ENCODE data around the gene TAPBPL.

Gene TAPBPL

DNA sequence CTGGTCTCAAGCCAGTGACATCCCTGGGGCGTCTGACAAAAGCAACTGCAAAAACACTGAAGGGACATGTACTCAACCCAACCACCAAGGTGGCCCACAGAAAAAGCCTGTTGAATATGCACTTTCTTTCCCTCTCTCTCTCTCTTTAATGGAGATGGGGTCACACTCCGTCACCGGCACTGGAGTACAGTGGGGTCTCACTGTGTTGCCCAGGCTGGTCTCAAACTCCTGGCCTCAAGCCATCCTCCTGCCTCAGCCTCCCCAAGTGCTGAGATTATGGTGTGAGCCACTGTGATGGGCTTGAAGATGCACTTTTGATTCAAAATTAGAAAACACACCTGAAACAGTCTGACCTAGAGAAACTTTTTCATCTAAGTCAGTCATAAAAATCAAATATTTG, 14.3 kb upstream of the TAPBPL start:
- DNase-seq = no peak

DNA sequence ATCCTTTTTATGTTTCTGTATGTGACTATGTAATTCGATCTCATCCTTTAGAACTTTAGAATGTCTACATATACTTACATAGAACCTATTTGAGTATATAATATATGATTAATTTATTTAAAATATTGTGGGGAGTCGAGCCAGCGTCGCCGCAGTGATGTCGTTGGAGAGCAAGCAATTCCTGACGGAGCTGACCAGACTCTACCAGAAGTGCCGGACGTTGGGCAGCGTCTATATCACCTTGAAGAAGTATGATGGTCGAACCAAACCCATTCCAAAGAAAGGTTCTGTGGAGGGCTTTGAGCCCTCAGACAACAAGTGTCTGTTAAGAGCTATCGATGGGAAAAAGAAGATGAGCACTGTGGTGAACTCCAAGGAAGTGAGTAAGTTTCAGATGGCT, 13.5 kb upstream of the TAPBPL start:
- DNase-seq = no peak

DNA sequence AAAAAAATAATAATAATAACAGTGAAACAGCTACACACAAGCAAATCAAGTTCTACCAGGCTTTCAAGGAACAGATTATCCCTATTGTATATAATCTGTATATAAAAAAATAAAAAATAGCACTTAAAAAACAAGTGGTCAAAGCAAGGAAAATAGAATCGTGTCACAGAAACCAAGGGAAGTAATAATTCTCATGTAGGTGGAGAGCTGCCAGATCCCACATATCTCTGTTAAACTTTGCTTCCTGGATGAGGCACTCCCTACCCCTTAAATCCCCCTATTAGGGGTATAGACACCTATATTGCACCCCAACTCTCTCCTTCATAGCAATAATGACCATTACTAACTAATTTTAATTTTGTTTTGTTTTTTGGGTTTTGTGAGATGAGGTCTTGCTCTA, 11.5 kb upstream of the TAPBPL start:
- DNase-seq = no peak

DNA sequence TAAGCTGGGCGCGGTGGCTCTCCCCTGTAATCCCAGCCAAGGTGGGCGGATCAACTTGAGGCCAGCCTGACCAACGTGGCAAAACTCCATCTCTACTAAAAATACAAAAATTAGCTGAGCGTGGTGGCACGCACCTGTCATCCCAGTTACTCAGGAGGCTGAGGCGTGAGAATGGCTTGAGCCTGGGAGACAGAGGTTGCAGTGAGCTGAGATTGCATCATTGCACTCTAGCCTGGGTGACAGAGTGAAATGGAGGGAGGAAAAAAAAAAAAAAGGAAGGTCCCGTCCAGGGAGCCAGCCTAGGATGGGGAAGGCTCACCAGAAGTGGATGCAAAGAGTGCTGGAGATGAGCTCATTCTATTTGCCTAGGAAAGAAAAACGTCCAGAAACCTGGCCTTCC, 9.0 kb upstream of the TAPBPL start:
- DNase-seq = no peak

DNA sequence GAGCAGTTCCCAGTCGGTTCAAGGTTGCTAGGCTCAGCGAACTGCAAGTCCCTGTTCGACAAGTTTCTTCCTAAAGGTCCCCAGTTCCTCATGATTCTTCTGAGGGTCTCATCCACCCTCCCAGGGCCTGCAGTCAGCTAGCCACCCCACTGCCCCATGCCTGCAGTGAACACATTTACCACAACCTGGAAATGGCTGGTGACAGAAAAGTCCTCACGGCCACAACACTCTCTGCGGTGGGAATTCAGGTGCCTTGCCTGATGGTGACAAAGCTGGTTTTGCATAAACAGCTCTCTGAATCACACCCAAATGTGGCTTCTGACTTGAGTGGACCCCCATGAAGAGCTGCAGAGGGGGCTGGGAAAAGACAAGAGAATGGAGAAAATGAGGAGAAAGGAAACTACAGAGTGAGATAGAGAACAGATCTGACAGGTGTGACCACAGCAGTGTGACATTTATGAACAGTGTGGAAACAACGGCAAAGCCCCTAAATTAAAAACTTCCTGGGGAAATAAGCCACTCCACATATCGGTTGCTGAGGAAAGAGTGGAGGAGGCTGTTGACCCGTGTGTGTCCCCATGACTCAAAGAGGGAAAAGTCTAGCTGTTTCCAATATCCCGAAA, 8.4 kb upstream of the TAPBPL start:
- DNase-seq = no peak

DNA sequence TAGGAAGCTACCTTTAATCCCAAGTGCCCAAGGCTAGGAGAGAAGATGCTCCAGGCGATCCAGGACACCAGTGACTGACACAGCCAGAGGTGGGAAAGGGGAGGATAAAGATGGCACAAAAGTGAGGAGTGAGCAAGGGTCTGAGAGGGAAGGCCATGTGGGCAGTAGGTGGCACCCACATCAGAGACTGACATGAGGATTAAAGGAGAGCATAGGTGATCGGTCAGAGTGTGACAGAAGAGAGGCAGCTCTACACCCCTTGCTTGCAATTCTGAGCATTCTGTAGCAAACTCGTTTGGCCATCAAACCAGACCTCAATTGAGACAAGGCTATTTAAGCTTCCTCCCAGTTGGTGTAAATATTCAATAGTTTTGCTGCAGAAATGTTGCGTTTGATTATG, 7.8 kb upstream of the TAPBPL start:
- DNase-seq = no peak

DNA sequence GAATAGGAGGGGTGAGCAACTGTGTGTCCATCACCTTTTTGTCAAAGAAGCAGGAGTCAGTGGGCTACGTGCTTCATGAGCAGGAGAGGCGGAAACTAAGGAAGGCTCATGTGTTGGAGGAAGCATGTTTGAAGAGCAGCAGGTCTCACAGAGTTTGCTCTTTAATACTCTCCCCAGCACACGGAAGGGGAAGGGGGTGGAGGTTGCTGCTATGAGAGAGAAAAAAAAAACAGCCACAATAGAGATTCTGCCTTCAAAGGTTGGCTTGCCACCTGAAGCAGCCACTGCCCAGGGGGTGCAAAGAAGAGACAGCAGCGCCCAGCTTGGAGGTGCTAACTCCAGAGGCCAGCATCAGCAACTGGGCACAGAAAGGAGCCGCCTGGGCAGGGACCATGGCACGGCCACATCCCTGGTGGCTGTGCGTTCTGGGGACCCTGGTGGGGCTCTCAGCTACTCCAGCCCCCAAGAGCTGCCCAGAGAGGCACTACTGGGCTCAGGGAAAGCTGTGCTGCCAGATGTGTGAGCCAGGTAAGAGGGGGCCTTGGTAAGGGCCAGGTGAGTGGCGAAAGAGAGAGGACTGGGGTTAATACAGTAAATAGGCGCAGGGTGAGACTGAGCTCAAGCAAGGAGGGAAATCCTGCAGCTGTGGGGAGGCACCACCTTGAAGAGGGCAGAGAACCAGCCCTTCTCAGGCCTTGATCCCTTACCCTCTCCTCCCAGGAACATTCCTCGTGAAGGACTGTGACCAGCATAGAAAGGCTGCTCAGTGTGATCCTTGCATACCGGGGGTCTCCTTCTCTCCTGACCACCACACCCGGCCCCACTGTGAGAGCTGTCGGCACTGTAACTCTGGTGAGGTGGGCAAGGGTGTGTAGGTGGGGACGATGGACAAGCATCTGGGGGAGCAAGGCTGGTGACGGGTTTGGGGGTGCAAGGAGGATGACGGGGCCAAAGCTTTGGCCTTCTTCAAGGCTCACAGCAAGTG, 6.8 kb upstream of the TAPBPL start, which contains the start of gene CD27:
Gene CD27 (plus strand): TSS at position 252 of the 985 bp plus-strand sequence. CDS start 141 bp downstream, at position 393.
- no peak for DNase-seq

DNA sequence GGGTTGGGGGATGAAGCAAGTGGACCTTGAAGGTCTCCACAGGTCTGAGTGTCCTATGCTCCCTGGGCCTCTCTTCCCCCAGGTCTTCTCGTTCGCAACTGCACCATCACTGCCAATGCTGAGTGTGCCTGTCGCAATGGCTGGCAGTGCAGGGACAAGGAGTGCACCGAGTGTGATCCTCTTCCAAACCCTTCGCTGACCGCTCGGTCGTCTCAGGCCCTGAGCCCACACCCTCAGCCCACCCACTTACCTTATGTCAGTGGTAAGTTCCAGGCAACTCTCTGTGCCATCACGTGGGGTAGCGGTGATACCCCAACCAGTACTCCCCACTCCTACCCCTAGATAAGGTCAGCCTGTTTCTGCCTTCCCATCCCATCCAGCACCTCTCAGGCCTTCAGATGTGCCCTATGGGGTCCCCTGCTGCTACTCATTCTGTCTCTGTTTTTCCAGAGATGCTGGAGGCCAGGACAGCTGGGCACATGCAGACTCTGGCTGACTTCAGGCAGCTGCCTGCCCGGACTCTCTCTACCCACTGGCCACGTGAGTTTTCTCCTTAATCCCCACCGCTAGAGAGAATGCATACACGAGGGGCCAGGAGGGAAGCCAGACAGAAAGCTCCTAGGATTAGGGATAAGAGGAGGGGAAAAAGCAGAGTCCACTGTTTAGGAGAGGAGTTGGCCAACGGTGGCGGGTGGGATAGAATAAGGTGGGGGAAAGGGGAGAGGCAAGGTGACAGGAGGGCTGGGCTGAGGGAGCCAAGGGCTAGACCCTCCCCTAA, 1.6 kb upstream of the TAPBPL start:
- peak; percentile 49 for DNase-seq

DNA sequence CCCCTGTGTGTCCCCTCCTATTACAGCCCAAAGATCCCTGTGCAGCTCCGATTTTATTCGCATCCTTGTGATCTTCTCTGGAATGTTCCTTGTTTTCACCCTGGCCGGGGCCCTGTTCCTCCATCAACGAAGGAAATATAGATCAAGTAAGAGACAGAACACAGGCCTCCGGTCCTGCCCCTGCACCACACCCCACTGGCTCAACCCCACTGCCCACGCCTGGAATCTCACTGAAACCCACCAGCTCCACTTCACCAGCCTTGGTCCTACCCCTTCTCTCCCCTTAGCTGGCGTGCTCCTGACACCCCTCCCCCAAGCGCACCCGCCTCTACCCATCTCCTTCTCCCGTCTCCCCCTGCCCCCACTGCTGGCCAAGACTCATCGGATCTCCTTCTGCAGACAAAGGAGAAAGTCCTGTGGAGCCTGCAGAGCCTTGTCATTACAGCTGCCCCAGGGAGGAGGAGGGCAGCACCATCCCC, 934 bp upstream of the TAPBPL start:
- no peak for DNase-seq

DNA sequence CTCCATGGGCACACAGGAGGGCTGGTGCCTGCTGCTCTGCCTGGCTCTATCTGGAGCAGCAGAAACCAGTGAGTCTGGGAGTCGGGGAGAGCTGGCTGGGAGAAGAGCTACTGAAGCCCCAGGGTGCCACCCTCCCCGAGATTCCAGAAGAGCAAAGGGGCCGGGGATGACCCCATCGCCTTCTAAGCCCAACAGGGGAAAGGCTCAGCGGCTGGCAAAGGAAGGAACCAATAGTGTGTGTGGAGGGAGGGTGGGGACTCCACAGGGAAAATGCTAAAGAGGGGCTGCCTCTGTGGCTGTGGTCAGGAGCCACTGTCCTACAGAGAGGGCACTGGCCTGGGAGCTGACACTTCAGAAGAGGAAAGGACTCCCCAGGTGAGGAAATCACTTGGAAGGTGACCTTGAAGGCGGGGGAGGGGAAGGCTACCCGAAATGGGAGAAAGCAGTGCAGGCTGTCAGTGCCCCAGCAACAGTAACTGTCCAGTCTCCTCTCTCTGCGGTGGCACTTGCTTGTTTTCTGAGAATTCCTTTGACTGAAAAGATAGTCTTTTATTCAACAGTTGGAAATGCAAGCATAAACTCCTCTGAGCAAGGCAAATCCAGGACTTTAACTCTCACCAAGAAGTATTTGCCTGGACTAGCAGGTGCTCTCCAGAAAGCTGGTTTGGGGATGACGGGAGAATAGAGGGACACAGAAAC, 552 bp downstream of the TAPBPL start:
- DNase-seq = peak; percentile 77

DNA sequence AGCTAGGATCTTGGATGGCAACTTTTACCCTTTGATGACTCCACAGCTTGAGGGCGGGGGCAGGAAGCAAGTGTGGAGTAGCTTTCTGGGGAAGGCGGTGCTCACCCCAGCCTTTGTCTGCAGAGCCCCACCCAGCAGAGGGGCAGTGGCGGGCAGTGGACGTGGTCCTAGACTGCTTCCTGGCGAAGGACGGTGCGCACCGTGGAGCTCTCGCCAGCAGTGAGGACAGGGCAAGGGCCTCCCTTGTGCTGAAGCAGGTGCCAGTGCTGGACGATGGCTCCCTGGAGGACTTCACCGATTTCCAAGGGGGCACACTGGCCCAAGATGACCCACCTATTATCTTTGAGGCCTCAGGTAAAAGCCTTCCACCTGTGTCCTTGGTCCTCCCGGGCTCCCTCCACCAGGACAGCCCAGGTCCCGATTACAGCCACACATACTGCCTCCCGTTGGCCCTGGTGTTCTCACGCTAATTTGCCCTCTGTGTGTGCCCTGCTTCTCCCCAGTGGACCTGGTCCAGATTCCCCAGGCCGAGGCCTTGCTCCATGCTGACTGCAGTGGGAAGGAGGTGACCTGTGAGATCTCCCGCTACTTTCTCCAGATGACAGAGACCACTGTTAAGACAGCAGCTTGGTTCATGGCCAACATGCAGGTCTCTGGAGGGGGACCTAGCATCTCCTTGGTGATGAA, 1.2 kb downstream of the TAPBPL start:
- peak; percentile 69 for DNase-seq

DNA sequence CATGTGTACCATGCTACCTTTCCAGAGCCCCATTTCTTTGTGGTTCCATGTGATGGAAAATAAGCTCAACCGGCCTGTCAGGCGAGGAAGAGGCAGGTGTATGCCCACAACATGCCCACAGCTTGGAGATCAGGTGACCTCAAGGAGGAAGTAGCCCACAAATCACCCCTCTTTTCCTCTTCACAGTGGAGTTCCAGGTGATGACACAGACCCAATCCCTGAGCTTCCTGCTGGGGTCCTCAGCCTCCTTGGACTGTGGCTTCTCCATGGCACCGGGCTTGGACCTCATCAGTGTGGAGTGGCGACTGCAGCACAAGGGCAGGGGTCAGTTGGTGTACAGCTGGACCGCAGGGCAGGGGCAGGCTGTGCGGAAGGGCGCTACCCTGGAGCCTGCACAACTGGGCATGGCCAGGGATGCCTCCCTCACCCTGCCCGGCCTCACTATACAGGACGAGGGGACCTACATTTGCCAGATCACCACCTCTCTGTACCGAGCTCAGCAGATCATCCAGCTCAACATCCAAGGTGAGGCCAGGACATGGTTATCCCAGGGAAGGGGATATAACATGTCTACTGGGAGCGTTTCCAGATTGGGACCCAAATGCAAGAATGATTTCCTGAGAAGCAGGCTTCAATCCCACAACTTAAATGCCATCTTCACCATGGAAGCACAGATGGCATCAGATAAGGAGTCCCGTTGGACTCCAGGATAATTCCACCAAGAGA, 5.5 kb downstream of the TAPBPL start:
- DNase-seq = no peak

DNA sequence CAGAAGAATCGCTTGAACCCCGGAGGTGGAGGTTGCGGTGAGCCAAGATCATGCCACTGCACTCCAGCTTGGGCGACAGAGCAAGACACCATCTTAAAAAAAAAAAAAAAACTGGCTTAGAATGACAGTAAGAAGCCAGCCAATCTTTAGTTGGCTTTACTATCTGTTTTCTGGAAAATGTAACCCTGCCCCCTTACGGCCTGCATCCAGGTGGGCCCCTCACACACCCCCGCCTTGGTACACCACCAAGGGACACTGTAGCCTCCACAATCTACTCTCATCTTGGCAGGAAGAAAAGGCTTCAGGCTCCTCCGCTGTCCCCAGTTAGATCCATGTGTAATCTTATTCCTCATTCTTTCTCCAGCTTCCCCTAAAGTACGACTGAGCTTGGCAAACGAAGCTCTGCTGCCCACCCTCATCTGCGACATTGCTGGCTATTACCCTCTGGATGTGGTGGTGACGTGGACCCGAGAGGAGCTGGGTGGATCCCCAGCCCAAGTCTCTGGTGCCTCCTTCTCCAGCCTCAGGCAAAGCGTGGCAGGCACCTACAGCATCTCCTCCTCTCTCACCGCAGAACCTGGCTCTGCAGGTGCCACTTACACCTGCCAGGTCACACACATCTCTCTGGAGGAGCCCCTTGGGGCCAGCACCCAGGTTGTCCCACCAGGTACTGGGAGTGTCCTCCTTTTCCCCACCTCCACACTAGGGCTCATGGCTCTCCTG, 6.6 kb downstream of the TAPBPL start:
- no peak for DNase-seq

DNA sequence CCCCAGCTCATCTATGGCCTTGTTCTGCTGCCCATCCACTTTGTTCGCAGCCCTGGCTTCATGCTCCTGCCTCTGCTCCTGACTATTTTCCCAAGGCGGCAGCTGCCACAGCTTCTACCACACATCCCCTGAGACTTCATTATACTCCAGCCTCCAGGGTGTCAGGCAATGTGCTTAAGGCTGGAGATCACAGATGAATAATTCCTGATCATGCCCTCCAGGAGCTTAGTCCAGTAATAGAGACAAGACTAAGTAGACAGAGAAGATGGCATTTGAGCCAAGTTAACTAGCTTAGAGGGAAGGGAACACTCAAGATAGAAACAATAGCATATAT, 7.1 kb downstream of the TAPBPL start:
- no peak for DNase-seq

DNA sequence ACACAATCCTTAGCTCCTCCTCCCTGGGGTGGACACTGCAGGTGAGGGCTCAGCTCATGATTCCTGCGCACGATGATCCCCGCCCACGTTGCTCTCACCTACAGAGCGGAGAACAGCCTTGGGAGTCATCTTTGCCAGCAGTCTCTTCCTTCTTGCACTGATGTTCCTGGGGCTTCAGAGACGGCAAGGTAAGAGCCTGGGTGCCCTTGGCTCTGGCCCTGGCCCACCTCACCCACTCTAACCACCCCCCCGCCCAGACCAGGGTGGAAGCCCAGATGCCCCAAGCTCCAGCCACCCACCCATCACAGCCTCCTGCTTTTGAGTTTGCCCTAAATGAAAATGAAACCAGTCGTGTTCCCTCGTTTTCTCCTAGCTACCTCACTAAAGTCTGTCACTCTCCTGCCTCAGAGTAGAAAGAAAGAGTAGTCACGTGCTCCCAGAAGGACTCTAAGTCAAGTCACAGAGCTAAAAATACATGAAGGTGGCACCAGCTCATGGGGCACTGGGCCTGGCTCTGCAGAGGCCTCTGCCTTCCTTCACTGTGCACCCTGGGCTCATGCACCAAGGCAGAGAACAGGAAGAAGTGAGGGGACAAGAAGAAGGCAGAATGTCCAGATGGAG, 9.0 kb downstream of the TAPBPL start:
- no peak for DNase-seq

DNA sequence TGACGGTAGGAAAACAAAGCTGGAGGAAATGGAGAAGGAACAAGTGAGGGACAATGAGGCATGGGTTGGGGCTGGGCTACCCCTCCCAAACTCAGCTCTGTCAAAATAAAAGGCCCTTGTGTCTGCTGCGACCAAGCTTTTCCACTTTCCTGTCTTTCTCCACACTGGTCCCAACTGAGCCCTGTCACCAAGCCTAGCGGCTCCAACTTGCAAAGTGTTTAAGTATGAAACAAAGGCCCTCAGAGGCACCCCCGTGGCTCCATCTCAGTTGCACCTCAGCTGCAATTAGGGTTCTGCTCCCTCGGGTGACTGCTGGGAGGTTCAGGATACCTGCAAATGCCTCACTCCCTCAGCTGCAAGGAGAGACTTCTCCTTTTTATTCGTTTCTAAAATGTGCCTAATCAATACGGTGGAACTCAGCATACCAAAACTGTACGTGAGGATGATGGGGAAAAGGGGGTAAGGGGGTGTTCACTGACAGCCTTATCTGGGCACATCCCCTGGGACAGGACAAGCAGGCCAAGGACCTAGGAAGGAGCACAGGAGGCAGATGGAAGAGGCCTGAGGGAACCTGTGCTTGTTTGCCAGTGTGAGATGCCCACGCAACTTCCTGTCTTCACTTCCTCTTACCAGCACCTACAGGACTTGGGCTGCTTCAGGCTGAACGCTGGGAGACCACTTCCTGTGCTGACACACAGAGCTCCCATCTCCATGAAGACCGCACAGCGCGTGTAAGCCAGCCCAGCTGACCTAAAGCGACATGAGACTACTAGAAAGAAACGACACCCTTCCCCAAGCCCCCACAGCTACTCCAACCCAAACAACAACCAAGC, 9.8 kb downstream of the TAPBPL start:
- DNase-seq = no peak

DNA sequence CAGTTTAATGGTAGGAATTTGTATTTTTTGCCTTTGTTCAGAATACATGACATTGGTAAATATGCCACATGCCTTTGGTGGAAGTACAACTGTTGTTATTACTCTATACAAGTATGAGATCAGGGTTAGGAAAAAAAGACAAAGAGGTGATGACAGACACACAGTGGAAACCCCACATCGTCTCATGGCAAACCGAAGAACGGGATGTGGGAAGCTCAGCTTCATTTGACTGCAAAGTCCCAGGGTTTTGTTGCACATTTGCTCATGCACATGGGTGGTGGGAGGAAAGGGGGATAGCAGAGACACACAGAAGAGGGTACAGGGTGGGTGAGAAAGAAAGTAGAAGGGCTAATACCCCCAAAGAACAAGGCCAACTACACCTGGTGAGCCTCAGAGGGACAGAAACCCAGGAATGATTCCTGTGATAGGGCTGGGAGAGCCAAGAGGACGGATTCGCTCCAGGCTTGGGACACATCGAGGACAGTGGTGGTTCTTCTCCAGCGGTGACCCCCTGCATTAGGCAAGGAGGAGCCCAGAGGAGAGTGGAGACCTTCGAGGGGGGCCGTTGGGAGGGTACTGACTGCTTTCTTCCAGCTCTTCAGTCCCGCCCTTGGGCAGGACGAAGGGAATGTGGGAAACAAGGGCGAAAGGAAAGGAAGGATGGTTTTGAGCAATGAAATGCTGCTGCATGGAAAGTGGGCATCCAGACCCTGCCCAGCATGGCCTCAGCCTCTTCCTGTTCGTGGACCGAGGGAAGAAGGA, 10.6 kb downstream of the TAPBPL start:
- DNase-seq = no peak

DNA sequence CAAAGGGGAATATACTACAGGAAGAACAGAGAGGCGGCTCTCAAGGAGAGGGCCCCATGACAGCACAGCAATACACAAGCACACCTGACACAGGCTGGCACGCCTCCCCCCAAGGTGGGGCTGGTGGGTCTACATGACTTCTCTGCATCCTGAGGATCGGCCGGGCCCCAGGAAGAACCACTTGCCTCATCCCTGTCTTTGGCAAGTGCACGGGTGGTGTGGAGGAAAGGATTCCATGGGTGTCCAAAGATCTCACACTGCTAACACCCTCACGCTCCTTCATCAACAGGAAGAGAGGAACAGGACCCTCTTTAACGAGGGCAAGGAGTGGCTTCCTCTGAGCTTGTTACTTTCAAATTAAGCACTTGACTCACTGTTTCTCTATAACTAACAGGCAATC, 11.4 kb downstream of the TAPBPL start:
- no peak for DNase-seq

DNA sequence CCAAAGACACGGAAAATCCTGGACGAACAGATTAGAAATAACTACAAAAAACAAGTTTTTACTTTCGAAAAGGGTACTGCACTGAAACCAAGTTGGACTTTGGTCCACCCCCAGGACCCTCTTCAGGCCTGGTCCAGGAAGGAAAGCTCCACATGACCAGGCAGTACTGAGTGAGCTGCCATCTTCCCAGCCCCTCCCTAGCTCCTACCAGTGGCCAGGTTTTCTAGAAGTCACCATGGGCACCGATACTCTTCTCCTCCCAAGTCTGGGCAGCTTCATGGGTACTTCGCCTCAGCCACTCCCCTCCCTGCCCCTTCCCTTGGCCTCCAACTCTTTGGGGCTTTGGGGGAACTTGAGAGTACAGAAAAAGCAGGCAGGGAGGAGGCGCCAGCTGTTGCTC, 12.0 kb downstream of the TAPBPL start:
- DNase-seq = no peak

Data from NCI-H146 (cell line).